A549 (cell line): Measurements from ENCODE around the gene KRTAP9-1. TPM values are rescaled to one million over a fixed set of nuclear protein-coding genes. Genes with fewer than 3 reads are reported as not detected.

Experiments used
- ATAC-seq, 2 experiments: fragments of 200-7000 bp in 1 of 2; fragments of >200 bp in 1 of 2; cut with Nextera tagmentation in 1 of 2; cut with Tn5 transposase in 1 of 2; 3 replicates each; pipeline versions ENCODE4 v1.8.0 to v1.9.1; 2018 to 2020; ENCODE audit warnings: mild to moderate bottlenecking in 1 of 2, moderate library complexity in 1 of 2
- CTCF ChIA-PET: fragments of 300-600 bp; sonication (Branson Sonifier 250); formaldehyde crosslinking; extraction: SDS; loops from one replicate; lab custom pipeline; 2021; ENCODE audit warnings: antibody characterized with exemption, inconsistent platforms; lab: Yijun Ruan, JAX
- POLR2A ChIA-PET: fragments of 350-600 bp; formaldehyde crosslinking; extraction: SDS; loops from one replicate; lab custom pipeline; 2021; ENCODE audit warnings: antibody characterized with exemption, inconsistent platforms; lab: Yijun Ruan, JAX
- DNase-seq, 2 experiments: peaks; one replicate each; pipeline versions ENCODE4 v3.0.0 to v3.0.0-alpha.2; 2011 to 2016; ENCODE audit warnings: low read depth in 1 of 2, low spot score in 1 of 2
- FAIRE-seq: peaks from 2 replicates; lab custom pipeline; 2011; peaks lifted over from hg19 to GRCh38; lab: Jason Lieb, UNC
- H3K27ac ChIP-seq, 2 experiments: fragments of >200 bp; sonication (Bioruptor Twin); formaldehyde crosslinking; 3 replicates each; pipeline ENCODE4 v1.5.1; 2016 to 2017
- H3K4me1 ChIP-seq: fragments of >200 bp; sonication (Bioruptor Twin); formaldehyde crosslinking; 3 replicates; pipeline ENCODE4 v1.6.1; 2016
- H3K4me2 ChIP-seq: fragments of >200 bp; sonication (Bioruptor Twin); formaldehyde crosslinking; 3 replicates; pipeline ENCODE4 v1.6.1; 2016
- H3K4me3 ChIP-seq: fragments of >200 bp; sonication (Bioruptor Twin); formaldehyde crosslinking; 3 replicates; pipeline ENCODE4 v1.5.1; 2016
- H3K9me3 ChIP-seq: fragments of >200 bp; sonication (Bioruptor Twin); formaldehyde crosslinking; 3 replicates; pipeline ENCODE4 v1.6.1; 2016
- CEBPB ChIP-seq, 2 experiments: fragments of >200 bp in 1 of 2; sonication (Bioruptor Twin) in 1 of 2; formaldehyde crosslinking in 1 of 2; IDR thresholded peaks; 2 replicates each; pipeline ENCODE4 v1.6.1; 2012 to 2016
- CHD2 ChIP-seq: fragments of 150-350 bp; IDR thresholded peaks from 2 replicates; pipeline ENCODE4 v1.6.1; 2014; ENCODE audit warnings: low read length; ENCODE audit not compliant: partially characterized antibody
- CTCF ChIP-seq: fragments of >200 bp; sonication (Bioruptor Twin); formaldehyde crosslinking; IDR thresholded peaks from 3 replicates; pipeline ENCODE4 v1.5.1; 2016
- EHF ChIP-seq: fragments of 250-450 bp; sonication (Bioruptor Pico); IDR thresholded peaks from 2 replicates; pipeline ENCODE4 v1.5.0; 2020; ENCODE audit warnings: mild to moderate bottlenecking
- ELK1 ChIP-seq: fragments of 150-350 bp; IDR thresholded peaks from 2 replicates; pipeline ENCODE4 v1.6.1; 2014; ENCODE audit warnings: low read depth, mild to moderate bottlenecking, low read length
- EP300 ChIP-seq, 2 experiments: fragments of >200 bp; sonication (Bioruptor Twin); formaldehyde crosslinking; IDR thresholded peaks; 2 replicates in 1 of 2; 3 replicates in 1 of 2; pipeline ENCODE4 v1.6.1; 2016 to 2017
- ESRRA ChIP-seq: fragments of 150-350 bp; IDR thresholded peaks from 2 replicates; pipeline ENCODE4 v1.6.1; 2014; ENCODE audit warnings: mild to moderate bottlenecking, low read length, borderline replicate concordance
- FOSB ChIP-seq: fragments of 250-450 bp; sonication (Bioruptor Pico); IDR thresholded peaks from 2 replicates; pipeline ENCODE4 v1.5.0; 2020; ENCODE audit warnings: mild to moderate bottlenecking, moderate library complexity
- HDAC2 ChIP-seq: fragments of 200-600 bp; sonication (generic); IDR thresholded peaks from 2 replicates; pipeline ENCODE4 v1.6.1; 2016
- HOXB5 ChIP-seq: fragments of 250-450 bp; sonication (Bioruptor Pico); IDR thresholded peaks from 2 replicates; pipeline ENCODE4 v1.5.0; 2020; ENCODE audit warnings: mild to moderate bottlenecking, moderate library complexity
- JUN ChIP-seq, 2 experiments: fragments of >200 bp; sonication (Bioruptor Twin); formaldehyde crosslinking; IDR thresholded peaks; 2 replicates in 1 of 2; 3 replicates in 1 of 2; pipeline ENCODE4 v1.6.1; 2016 to 2017
- JUNB ChIP-seq: fragments of >200 bp; sonication (Bioruptor Twin); formaldehyde crosslinking; IDR thresholded peaks from 2 replicates; pipeline ENCODE4 v1.6.1; 2016
- KDM1A ChIP-seq: fragments of 200-600 bp; sonication (generic); IDR thresholded peaks from 2 replicates; pipeline ENCODE4 v1.6.1; 2016; ENCODE audit warnings: low read depth, mild to moderate bottlenecking
- KDM5A ChIP-seq: fragments of 200-600 bp; sonication (generic); IDR thresholded peaks from 2 replicates; pipeline ENCODE4 v1.6.1; 2016; ENCODE audit warnings: antibody characterized with exemption, mild to moderate bottlenecking
- MAFK ChIP-seq: fragments of 450-650 bp; IDR thresholded peaks from 2 replicates; pipeline ENCODE4 v1.6.1; 2014; ENCODE audit not compliant: partially characterized antibody
- MAX ChIP-seq: IDR thresholded peaks from 2 replicates; pipeline ENCODE4 v1.6.1; 2012
- MAZ ChIP-seq: fragments of 150-350 bp; IDR thresholded peaks from 2 replicates; pipeline ENCODE4 v1.6.1; 2014; ENCODE audit warnings: antibody characterized with exemption, low read depth, low read length, borderline replicate concordance
- MYC ChIP-seq: IDR thresholded peaks from 2 replicates; pipeline ENCODE4 v1.6.1; 2012; ENCODE audit warnings: mild to moderate bottlenecking, inconsistent platforms, low read length, improper control_type of control experiment, borderline replicate concordance
- RAD21 ChIP-seq, 2 experiments: fragments of >200 bp in 1 of 2; sonication (Bioruptor Twin) in 1 of 2; formaldehyde crosslinking in 1 of 2; IDR thresholded peaks in 1 of 2; conservative IDR thresholded peaks in 1 of 2; 2 replicates in 1 of 2; 3 replicates in 1 of 2; pipeline ENCODE4 v1.6.1; 2012 to 2018; ENCODE audit warnings: inconsistent platforms in 1 of 2
- RNF2 ChIP-seq: fragments of 200-600 bp; sonication (generic); IDR thresholded peaks from 2 replicates; pipeline ENCODE4 v1.6.1; 2016; ENCODE audit warnings: low read depth, mild to moderate bottlenecking, antibody characterized with exemption, moderate library complexity, borderline replicate concordance
- SMC3 ChIP-seq: fragments of >200 bp; sonication (Bioruptor Twin); formaldehyde crosslinking; IDR thresholded peaks from 3 replicates; pipeline ENCODE4 v1.6.1; 2018; ENCODE audit warnings: inconsistent platforms
- TP53 ChIP-seq: fragments of 250-450 bp; sonication (Bioruptor Pico); IDR thresholded peaks from 2 replicates; pipeline ENCODE4 v1.5.0; 2021; ENCODE audit warnings: mild to moderate bottlenecking, moderate library complexity
- ZFP36 ChIP-seq: fragments of 450-650 bp; IDR thresholded peaks from 2 replicates; pipeline ENCODE4 v1.6.1; 2014; ENCODE audit warnings: borderline replicate concordance; ENCODE audit not compliant: partially characterized antibody
- ZNF302 ChIP-seq: fragments of 250-450 bp; sonication (Bioruptor Pico); IDR thresholded peaks from 2 replicates; pipeline ENCODE4 v1.9.0; 2021; ENCODE audit warnings: inconsistent platforms, mild to moderate bottlenecking, moderate library complexity
- WGBS: methylation state at CpG from one replicate; pipeline ENCODE4 v1.1.6; 2017; ENCODE audit errors: missing lambda C conversion rate; 5-methylcytosine and 5-hydroxymethylcytosine counted together
- polyA plus RNA-seq, 4 experiments: library from polyadenylated mRNA; depleted of rRNA in 3 of 4; stranded (reverse); fragments of >200 nt; fragmentation: RNase III in 1 of 4; extraction: RNeasy Plus Mini Kit Qiagen cat#74134 plus additional on column Dnase treatment in 1 of 4; gene quantifications; 2 replicates in 3 of 4; 3 replicates in 1 of 4; pipeline ENCODE4 v1.2.3, GENCODE V29; 2011 to 2017
- TF ChIP-seq, protein P1 (sequence below): fragments of 250-450 bp; sonication (Bioruptor Pico); IDR thresholded peaks from 2 replicates; pipeline ENCODE4 v1.5.0; 2020; ENCODE audit warnings: low read depth, mild to moderate bottlenecking, moderate library complexity
- TF ChIP-seq, protein P2 (sequence below): IDR thresholded peaks from 2 replicates; pipeline ENCODE4 v1.6.1; 2012

Gene KRTAP9-1
- polyA plus RNA-seq, 2 of the 4 experiments (the other 2 are of a cell fraction) = not detected

GRCh38 chr17:41167561-41167960, 22.1 kb upstream of the KRTAP9-1 start:
- POLR2A ChIA-PET = no interaction called here
- WGBS = 74% methylated on average over 7 of the region's 7 CpGs

DNA sequence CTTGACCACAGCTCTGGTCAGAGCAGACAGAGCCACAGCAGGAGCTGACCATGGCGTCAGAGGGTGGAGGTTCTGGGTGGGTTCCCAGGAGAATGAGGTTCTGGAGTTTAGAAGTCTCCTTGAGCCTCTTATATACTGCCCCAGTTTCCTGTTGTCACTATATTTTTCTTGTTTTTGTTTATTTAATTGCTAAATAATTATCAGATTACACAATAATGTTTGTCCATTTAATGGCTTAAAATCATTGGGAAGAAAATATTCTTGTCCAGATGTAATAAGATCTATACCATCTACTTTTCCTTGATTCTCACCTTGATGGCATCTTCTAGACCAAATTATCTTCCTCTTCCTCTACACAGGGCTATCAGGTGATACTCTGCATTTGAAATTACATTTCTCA, 21.6 kb upstream of the KRTAP9-1 start, which contains the start of gene KRTAP4-3:
Gene KRTAP4-3, minus strand, starts transcription at position 101 of the 400 bp plus-strand sequence. Its CDS starts 49 bp downstream, at position 52.
- Histone ChIP-seq H3K4me3 (no peak within 1 kb of the TSS), H3K4me1 (0 out of 3 replicates have a peak, but pooled peaks cover 4% of the 10 kb centered on the region), H3K27ac (no peak within 1 kb of the TSS), H3K4me2 (no peak within 1 kb of the TSS), H3K9me3 (no peaks in the 10 kb centered on the region)
- ATAC-seq = no peak
- FAIRE-seq = peak; percentile 77
- WGBS = 65% methylated on average over 1 of the region's 1 CpG
- no peak for DNase-seq
- ChIA-PET CTCF (interaction anchor here (0.9 to 1.2 kb wide), 2 partner anchors 11 to 392 kb away, joined by 3 read pairs; no protein-coding TSS in a partner anchor), POLR2A (no interaction called here)
- TF ChIP-seq HOXB5 (CRISPR knock-in tag) (no peak), SMC3 (no peak), JUNB (no peak)

More at GRCh38 chr17:41167561-41167960, 22.1 kb upstream of the KRTAP9-1 start:
- no peak overlapping the region for H3K4me2 ChIP-seq
- no peak overlapping the region for H3K27ac ChIP-seq
- H3K9me3 ChIP-seq = no peaks in the 10 kb centered on the region
- DNase-seq (no peak), ATAC-seq (no peak), FAIRE-seq (no peak)
- TF ChIP-seq KDM1A (no peak), FOSB (no peak), RAD21 (conservative IDR thresholded peaks at IDR 0.05 in 1 of 2, IDR thresholded peaks at IDR 0.05 in 1 of 2) (no peak), TP53 (no peak), KDM5A (no peak), ESRRA (no peak), ZNF302 (CRISPR knock-in tag) (no peak), CHD2 (no peak), MAFK (no peak), CEBPB (IDR thresholded peaks at IDR 0.05) (no peak), HOXB5 (CRISPR knock-in tag) (no peak), CTCF (no peak), ZFP36 (no peak), MAX (no peak), EP300 (IDR thresholded peaks at IDR 0.05) (no peak), MAZ (no peak), JUN (IDR thresholded peaks at IDR 0.05) (no peak), RNF2 (no peak)
- TF ChIP-seq, protein P1, sequence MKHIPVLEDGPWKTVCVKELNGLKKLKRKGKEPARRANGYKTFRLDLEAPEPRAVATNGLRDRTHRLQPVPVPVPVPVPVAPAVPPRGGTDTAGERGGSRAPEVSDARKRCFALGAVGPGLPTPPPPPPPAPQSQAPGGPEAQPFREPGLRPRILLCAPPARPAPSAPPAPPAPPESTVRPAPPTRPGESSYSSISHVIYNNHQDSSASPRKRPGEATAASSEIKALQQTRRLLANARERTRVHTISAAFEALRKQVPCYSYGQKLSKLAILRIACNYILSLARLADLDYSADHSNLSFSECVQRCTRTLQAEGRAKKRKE = no peak
- H3K4me1 ChIP-seq = 0 out of 3 replicates have a peak, but pooled peaks cover 4% of the 10 kb centered on the region
- CTCF ChIA-PET = interaction anchor here (0.9 kb wide), 2 partner anchors 11 to 109 kb away, joined by 3 read pairs; no protein-coding TSS in a partner anchor
- no peak overlapping the region for H3K4me3 ChIP-seq

GRCh38 chr17:41171886-41172285, 17.8 kb upstream of the KRTAP9-1 start:
- CTCF ChIA-PET = interaction anchor here (1.3 to 1.4 kb wide), 2 partner anchors 150 to 307 kb away, joined by 3 to 5 read pairs; no protein-coding TSS in a partner anchor
- WGBS = 59% methylated on average over 2 of the region's 2 CpGs
- no peak for FAIRE-seq

More at GRCh38 chr17:41171886-41172285, 17.8 kb upstream of the KRTAP9-1 start:
- Histone ChIP-seq H3K27ac (no peak overlapping the region), H3K4me2 (no peak overlapping the region), H3K4me3 (no peak overlapping the region), H3K9me3 (no peaks in the 10 kb centered on the region), H3K4me1 (no peaks in the 10 kb centered on the region)
- TF ChIP-seq MYC (no peak), RNF2 (no peak), ELK1 (no peak), MAFK (no peak), HDAC2 (no peak), HOXB5 (CRISPR knock-in tag) (no peak), EHF (CRISPR knock-in tag) (no peak)
- TF ChIP-seq, protein P2, sequence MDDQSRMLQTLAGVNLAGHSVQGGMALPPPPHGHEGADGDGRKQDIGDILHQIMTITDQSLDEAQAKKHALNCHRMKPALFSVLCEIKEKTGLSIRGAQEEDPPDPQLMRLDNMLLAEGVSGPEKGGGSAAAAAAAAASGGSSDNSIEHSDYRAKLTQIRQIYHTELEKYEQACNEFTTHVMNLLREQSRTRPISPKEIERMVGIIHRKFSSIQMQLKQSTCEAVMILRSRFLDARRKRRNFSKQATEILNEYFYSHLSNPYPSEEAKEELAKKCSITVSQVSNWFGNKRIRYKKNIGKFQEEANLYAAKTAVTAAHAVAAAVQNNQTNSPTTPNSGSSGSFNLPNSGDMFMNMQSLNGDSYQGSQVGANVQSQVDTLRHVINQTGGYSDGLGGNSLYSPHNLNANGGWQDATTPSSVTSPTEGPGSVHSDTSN = no peak
- POLR2A ChIA-PET = no interaction called here
- no peak for DNase-seq
- no peak for ATAC-seq
